HFF-Myc (cell line): ENCODE data around the gene TRIM28.

Source experiments
- DNase-seq: peaks from one replicate; pipeline ENCODE4 v3.0.0-alpha.2; 2011; ENCODE audit warnings: low read depth; ENCODE audit errors: extremely low read depth
- H3K4me3 ChIP-seq: replicated peaks from 2 replicates; pipeline ENCODE4 v1.5.1; 2011; ENCODE audit warnings: low read depth, mild to moderate bottlenecking, control low read depth, low read length
- CTCF ChIP-seq: IDR thresholded peaks from 2 replicates; pipeline ENCODE4 v1.5.1; 2012; ENCODE audit warnings: mild to moderate bottlenecking, low read depth, low read length, control low read depth; ENCODE audit errors: missing control alignments

TRIM28 gene

DNA sequence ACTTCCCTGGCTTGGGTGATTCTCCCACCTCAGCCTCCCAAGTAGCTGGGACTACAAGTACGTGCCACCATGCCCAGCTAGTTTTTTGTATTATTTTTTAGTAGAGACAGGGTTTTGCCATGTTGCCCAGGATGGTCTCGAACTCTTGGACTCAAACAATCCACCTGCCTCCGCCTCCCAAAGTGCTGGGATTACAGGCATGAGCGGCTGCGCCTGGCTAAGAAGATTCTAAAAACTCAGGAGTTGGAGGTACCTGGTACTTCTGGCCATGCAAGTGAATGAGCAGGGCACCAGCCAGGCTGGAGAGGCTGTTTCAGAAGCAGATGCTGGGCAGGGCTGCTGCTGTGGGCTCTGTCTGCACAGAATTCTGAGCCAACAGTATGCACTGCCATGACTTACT lies 23.1 kb downstream of the TRIM28 start:
- no peak for DNase-seq
- TF ChIP-seq CTCF: no peak

GRCh38 chr19:58568453-58569130 lies 24.7 kb downstream of the TRIM28 start:
- no peak for DNase-seq
- no peak overlapping the region for H3K4me3 ChIP-seq
- no peak for TF ChIP-seq CTCF

More for the DNA sequence above, 23.1 kb downstream of the TRIM28 start:
- no peak overlapping the region for H3K4me3 ChIP-seq

GRCh38 chr19:58569191-58569942 lies 25.5 kb downstream of the TRIM28 start:
- TF ChIP-seq CTCF: no peak
- no peak overlapping the region for H3K4me3 ChIP-seq
- no peak for DNase-seq

- no peak overlapping the region for H3K4me3 ChIP-seq
- no peak for DNase-seq
- no peak for TF ChIP-seq CTCF
Measured at GRCh38 chr19:58569943-58570670, 26.2 kb downstream of the TRIM28 start.

GRCh38 chr19:58570770-58571574 lies 27.1 kb downstream of the TRIM28 start:
- no peak for DNase-seq
- TF ChIP-seq CTCF: no peak
- no peak overlapping the region for H3K4me3 ChIP-seq

- no peak overlapping the region for H3K4me3 ChIP-seq
- no peak for DNase-seq
- TF ChIP-seq CTCF: no peak
Measured at GRCh38 chr19:58571575-58571947, 27.7 kb downstream of the TRIM28 start.
